HEK293 (cell line): ENCODE results near the gene PLEKHA5.

Source experiments
- ZNF580 ChIP-seq: fragments of 450-650 bp; formaldehyde crosslinking; IDR thresholded peaks from 2 replicates; pipeline ENCODE4 v1.5.1; 2016; ENCODE audit warnings: missing biosample characterization, missing genetic modification characterization
- TF ChIP-seq, protein P1 (sequence below): fragments of 450-650 bp; formaldehyde crosslinking; IDR thresholded peaks from 2 replicates; pipeline ENCODE4 v1.5.1; 2016; ENCODE audit warnings: missing biosample characterization, missing genetic modification characterization

GRCh38 chr12:19165451-19165850 is 35.9 kb downstream of the PLEKHA5 start:
- TF ChIP-seq, protein P1, sequence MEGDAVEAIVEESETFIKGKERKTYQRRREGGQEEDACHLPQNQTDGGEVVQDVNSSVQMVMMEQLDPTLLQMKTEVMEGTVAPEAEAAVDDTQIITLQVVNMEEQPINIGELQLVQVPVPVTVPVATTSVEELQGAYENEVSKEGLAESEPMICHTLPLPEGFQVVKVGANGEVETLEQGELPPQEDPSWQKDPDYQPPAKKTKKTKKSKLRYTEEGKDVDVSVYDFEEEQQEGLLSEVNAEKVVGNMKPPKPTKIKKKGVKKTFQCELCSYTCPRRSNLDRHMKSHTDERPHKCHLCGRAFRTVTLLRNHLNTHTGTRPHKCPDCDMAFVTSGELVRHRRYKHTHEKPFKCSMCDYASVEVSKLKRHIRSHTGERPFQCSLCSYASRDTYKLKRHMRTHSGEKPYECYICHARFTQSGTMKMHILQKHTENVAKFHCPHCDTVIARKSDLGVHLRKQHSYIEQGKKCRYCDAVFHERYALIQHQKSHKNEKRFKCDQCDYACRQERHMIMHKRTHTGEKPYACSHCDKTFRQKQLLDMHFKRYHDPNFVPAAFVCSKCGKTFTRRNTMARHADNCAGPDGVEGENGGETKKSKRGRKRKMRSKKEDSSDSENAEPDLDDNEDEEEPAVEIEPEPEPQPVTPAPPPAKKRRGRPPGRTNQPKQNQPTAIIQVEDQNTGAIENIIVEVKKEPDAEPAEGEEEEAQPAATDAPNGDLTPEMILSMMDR (tag by site-specific recombination): no peak
- TF ChIP-seq ZNF580: no peak
